ENCODE results near the gene NAT16. TPM values are rescaled to one million over a fixed set of nuclear protein-coding genes. Genes with fewer than 3 reads are reported as not detected.

NAT16 gene
- total RNA-seq, 1 donor from 2014 or later, result 2.4 TPM

DNA sequence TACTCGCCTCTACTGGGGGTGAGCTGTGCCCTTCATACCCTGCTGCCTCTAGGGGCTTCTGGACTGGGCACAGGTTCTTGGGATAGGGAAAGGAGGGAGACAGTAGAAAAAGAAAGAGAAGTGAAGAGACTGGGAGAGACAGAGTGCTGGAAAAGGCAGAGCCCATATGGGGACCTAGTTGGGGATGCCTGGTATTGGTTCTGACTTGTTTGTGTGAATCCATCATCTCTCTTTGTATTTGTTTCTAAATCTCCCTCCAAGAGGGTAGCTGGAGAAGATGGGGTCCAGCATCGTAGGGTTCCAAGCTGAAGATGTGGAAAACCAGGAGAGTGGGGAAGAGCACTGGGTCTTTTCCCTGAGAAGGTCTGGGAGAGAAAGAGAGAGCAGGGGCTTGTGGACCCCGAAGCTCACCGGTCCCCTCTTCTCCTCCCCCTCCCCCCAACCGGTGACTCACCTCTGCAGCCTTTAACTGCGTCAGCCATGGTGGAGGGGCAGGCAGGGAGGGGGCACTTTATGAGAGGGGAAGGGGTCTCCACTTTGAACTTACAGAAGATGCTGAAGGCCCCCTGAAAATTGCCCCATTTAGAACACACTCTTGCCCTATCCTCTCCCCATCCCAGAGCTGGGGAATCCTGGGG, 11.6 kb downstream of the NAT16 start:
- Mint-ChIP-seq H3K27ac (ENCODE audit: unreplicated experiment) (no peak overlapping the region), H3K4me3 (ENCODE audit: unreplicated experiment) (peak overlapping the region; percentile 31), H3K9me3 (ENCODE audit: unreplicated experiment) (peaks cover 13% of the 10 kb centered on the region), H3K27me3 (ENCODE audit: unreplicated experiment) (peaks cover 60% of the 10 kb centered on the region), H3K4me1 (ENCODE audit: low read depth, unreplicated experiment) (peaks cover 36% of the 10 kb centered on the region), H3K36me3 (ENCODE audit: unreplicated experiment) (no peaks in the 10 kb centered on the region)
- DNase-seq, result no peak
- TF ChIP-seq, protein P1, sequence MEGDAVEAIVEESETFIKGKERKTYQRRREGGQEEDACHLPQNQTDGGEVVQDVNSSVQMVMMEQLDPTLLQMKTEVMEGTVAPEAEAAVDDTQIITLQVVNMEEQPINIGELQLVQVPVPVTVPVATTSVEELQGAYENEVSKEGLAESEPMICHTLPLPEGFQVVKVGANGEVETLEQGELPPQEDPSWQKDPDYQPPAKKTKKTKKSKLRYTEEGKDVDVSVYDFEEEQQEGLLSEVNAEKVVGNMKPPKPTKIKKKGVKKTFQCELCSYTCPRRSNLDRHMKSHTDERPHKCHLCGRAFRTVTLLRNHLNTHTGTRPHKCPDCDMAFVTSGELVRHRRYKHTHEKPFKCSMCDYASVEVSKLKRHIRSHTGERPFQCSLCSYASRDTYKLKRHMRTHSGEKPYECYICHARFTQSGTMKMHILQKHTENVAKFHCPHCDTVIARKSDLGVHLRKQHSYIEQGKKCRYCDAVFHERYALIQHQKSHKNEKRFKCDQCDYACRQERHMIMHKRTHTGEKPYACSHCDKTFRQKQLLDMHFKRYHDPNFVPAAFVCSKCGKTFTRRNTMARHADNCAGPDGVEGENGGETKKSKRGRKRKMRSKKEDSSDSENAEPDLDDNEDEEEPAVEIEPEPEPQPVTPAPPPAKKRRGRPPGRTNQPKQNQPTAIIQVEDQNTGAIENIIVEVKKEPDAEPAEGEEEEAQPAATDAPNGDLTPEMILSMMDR (IDR thresholded peaks at IDR 0.05; ENCODE audit: partially characterized antibody, unreplicated experiment), result no peak

DNA sequence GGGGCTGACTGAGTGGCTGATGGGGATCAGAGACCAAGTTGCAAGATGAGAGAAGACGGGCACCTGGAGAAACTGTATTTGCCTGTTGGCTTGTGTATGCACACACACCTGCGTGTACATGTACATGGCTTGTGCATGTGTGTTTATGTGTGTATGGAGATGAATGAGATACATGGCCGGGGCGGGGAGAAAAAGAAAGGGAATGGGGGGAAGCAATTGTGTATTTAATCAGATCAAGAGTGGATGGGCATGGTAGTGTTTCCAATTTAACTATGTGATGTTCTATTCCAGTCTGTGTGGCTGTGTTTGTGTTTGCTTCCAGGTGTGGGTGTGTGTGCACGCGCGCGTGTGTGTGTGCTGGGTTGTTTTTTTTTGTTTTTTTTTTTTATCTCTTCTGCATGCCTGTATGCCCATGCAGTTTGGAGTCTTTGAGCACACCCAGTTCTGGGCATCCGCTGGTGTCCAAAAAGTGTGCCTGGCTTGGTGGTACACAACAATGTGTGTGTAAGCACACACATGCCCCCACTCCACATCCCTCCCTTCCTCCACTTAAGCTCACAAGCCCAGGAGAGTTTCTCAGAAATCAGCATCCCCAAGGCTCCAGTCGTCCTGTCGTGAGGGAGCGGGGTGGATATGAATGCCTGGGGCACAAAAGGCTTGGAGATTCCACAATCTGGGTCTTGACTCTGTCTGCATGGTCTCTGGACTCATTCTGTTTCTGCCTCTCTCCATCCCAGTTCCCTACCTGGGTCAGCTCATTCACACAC, 12.3 kb downstream of the NAT16 start:
- DNase-seq, result no peak
- Mint-ChIP-seq H3K4me3 (ENCODE audit: unreplicated experiment) (peak overlapping the region; percentile 77), H3K9me3 (ENCODE audit: unreplicated experiment) (peaks cover 13% of the 10 kb centered on the region), H3K27me3 (ENCODE audit: unreplicated experiment) (peaks cover 59% of the 10 kb centered on the region), H3K4me1 (ENCODE audit: low read depth, unreplicated experiment) (peaks cover 36% of the 10 kb centered on the region), H3K36me3 (ENCODE audit: unreplicated experiment) (no peaks in the 10 kb centered on the region), H3K27ac (ENCODE audit: unreplicated experiment) (peak overlapping the region; percentile 73)
- TF ChIP-seq, protein P1 (IDR thresholded peaks at IDR 0.05; ENCODE audit: partially characterized antibody, unreplicated experiment), result no peak

DNA sequence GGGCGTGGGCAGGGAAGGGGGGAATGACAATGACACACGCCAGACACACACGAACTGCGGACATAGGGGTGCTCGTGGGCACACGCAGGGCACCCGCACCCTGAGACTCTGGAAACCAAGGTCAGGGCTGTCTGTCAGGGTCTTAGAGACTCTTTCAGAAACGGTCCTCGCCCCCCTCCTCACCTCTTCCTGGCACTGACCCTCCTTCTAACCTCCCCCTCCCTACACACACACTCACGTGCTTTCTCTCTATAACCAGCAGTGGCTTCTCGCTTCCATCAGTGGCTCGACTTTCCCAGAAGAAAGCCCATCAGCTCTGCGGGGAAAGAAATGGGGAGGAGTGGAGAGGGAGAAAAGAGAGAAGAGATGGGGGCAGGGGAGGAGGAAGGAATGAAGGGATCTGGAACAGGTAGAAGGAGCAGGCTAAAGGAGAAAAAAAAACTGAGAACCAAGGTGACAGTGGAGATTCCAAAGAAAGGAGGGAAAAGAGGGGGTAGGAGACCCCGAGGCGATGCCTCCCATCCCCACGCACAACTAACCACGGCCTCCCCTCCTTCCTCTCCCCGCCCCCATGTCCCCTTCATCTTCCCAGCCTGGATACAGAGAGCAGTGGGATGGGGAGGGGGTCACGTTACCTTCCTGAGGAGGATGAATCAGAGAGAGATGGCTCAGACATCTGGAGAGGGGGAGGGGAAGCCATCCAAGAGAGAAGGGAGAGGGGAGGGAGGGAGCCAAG, 13.0 kb downstream of the NAT16 start:
- peak; percentile 54 for DNase-seq
- H3K4me3 Mint-ChIP-seq (ENCODE audit: unreplicated experiment), result peak overlapping the region; percentile 77
- no peaks in the 10 kb centered on the region for H3K36me3 Mint-ChIP-seq (ENCODE audit: unreplicated experiment)
- TF ChIP-seq, protein P1 (IDR thresholded peaks at IDR 0.05; ENCODE audit: partially characterized antibody, unreplicated experiment), result no peak
- H3K27ac Mint-ChIP-seq (ENCODE audit: unreplicated experiment), result no peak overlapping the region
- H3K9me3 Mint-ChIP-seq (ENCODE audit: unreplicated experiment), result peaks cover 15% of the 10 kb centered on the region
- peaks cover 59% of the 10 kb centered on the region for H3K27me3 Mint-ChIP-seq (ENCODE audit: unreplicated experiment)
- peaks cover 39% of the 10 kb centered on the region for H3K4me1 Mint-ChIP-seq (ENCODE audit: low read depth, unreplicated experiment)

DNA sequence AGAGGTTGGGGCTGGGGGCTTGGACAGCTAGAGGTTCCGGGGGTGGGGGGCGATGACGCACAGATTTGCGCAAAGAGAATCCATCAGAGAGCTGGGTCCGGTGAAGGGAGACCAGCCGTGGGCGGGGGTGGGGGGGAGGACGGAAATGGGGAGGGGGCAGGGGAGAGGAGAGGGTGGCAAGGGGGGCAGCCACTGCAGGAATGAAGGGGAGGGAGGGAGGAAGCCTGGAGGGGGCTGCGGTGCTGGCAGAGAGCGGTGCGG, 13.5 kb downstream of the NAT16 start:
- H3K27me3 Mint-ChIP-seq (ENCODE audit: unreplicated experiment), result peaks cover 56% of the 10 kb centered on the region
- no peak for DNase-seq
- H3K36me3 Mint-ChIP-seq (ENCODE audit: unreplicated experiment), result no peaks in the 10 kb centered on the region
- peaks cover 37% of the 10 kb centered on the region for H3K4me1 Mint-ChIP-seq (ENCODE audit: low read depth, unreplicated experiment)
- no peak overlapping the region for H3K4me3 Mint-ChIP-seq (ENCODE audit: unreplicated experiment)
- TF ChIP-seq, protein P1 (IDR thresholded peaks at IDR 0.05; ENCODE audit: partially characterized antibody, unreplicated experiment), result no peak
- no peak overlapping the region for H3K27ac Mint-ChIP-seq (ENCODE audit: unreplicated experiment)
- H3K9me3 Mint-ChIP-seq (ENCODE audit: unreplicated experiment), result peaks cover 15% of the 10 kb centered on the region
